Globus pallidus (tissue), 1 donor: ENCODE results near the gene SRRM4.

Source experiments
- DNase-seq: peaks from one replicate; pipeline ENCODE4 v3.0.0-alpha.2; 2015; ENCODE audit warnings: low spot score

The SRRM4 gene

DNA sequence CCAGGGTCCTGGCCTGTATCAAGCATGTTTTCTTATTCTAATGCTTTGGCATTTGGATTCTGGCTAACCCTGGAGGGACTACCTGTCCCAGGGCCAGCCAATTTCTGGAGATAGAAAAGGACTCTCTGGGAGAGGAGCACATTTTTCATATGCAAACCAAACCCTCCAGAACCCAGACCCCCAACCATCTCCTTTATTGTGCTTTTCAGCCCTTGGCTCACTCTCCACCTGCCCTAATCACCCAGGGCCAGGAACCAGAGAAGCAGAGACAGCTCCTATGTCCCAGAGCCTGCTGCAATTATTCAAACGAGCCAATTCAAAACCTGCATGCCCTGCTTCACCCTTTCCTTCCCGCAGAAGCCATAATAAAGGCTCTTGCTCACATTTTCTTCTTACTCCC, 221.2 kb downstream of the SRRM4 start:
- no peak for DNase-seq

DNA sequence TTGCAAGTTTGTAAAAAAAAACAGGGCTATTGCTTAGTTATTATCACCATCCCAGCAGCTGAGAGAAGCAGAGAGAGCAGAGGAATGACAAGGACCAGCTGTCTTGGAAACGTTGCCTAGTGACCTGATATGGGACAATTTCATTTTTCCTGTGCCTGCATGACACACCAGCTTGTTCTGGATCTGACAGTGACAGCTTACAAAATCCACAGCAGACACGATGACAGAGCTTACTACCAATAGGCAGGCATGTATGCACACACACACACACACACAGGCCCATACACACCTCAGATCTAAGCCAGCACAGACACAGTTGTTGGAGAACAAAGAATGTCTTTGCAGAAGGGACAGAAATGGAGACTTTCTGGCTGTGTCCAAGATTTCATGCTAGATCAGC, 222.8 kb downstream of the SRRM4 start:
- no peak for DNase-seq

DNA sequence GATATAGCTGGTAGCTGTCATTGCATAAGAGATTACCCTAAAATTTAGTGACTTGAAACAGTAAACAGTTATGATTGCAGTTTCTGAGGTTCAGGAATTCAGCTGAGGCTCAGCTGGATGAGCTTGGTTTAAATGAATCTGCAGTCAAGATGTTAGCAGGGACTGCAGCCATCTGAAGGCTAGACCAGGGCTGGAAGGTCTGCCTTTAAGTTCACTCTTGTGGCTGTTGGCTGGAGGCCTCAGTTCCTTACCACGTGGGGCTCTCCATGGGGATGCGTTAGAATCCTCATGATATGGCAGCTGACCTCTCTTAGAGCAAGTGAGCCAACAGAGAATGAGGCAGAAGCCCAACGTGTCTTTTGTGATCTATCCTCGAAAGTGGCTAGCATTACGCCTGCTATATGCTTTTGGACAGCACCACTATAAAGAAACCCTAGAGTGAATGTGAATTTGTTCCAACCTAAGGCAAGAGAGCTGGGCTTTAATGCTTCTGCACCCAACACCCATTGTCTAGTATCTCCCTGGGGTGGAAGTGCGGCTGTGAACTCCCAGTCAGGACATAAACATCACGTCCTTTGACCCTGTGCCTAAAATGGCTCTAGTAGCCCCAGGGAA, 223.4 kb downstream of the SRRM4 start:
- no peak for DNase-seq

DNA sequence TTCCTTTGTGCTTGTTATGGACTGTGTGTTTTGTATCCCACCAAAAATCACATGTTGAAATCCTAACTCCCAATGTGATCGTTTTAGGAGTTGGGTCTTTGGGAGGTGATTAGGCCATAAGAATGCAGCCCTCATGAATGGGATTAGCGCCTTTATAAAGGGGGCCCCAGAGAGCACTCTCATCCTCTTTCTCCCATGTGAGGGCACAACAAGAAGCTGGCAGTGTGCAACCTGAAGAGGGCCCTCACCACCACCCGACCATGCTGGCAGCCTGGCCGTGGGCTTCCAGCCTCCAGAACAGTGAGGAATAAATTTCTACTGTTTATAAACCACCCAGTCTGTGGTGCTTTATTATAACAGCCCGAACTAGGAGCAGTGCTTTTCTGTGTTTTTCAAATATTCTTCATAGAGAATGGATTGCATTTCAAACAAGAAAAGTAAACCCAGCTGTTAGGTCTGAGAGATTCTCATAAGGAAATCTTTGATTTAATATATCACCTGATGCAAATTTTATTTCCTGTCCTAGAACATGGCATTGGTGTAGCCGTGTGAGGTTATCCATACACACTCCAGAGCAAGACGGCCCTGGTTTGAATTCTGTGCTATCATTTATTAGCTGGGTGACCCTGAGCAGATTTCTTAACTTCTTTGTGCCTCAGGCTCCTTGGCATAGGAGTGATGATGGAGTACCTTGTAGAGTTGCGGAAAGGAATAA, 225.2 kb downstream of the SRRM4 start:
- DNase-seq = no peak

GRCh38 chr12:119207063-119207560, 225.8 kb downstream of the SRRM4 start:
- DNase-seq = no peak

DNA sequence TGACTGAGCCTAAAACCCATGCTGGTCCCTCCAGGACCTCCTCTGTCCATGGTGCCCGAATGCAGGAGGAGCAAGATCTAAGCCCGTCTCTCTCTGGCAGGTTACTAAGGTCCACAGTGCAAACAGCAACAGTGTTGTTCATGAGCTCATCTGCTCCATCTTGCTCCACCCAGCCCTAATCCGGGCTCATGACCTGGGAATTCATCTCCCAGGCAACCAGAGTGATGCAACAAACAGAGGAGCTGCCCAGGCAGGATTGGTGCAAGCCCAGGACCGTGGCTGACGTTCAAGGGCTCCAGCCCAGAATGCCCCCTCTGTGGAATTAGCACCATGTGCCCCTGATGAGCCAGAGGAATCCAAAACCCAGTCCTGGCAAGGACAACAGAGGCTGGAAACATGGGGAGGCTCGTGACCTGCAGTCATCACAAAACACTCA, 227.3 kb downstream of the SRRM4 start:
- peak; percentile 72 for DNase-seq

DNA sequence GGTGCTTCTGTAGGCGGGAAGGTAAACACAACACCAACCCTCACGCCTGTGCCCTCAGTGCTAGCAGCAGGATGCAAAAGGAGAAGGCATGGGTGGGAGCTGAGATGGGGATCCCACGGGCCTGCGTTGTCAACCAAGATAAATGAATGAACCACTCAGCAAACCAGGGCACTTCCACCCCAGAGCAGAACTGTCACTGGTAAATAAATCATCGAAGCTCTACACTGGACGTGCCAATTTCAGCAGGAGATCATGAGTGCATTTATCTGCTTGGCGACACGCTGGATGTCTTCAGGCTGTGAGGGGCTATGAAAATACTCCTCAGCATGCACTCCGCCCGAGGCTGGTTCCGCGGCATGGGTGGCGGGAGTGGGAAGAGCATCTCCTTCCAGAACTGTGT, 230.5 kb downstream of the SRRM4 start:
- DNase-seq = no peak
